Astrocyte of the spinal cord (primary cell): ENCODE data around the gene FZD2.
"Not testable (repeated sequence)": the region's sequence is repeated elsewhere in the genome, so short reads cannot be mapped to it uniquely, and the experiment has no call there.

ENCODE experiments used
- DNase-seq: peaks from one replicate; pipeline ENCODE4 v3.0.0; 2011; ENCODE audit warnings: low read depth, low spot score
- H3K4me3 ChIP-seq: 2 replicates; pipeline ENCODE4 v1.5.1; 2011; ENCODE audit warnings: low read depth, mild to moderate bottlenecking, low read length, moderate library complexity
- CTCF ChIP-seq: IDR thresholded peaks from 2 replicates; pipeline ENCODE4 v1.5.1; 2012; ENCODE audit warnings: low read depth, mild to moderate bottlenecking, low read length, inconsistent platforms
- in situ Hi-C: cut with HindIII; loops from 2 replicates; pipeline ENCODE4 v1.10.0; 2017; ENCODE audit warnings: low sequenced_read_pairs

FZD2 gene

GRCh38 chr17:44556832-44557606, at the start of gene FZD2:
TSS of gene FZD2 (plus strand) at chr17:44557484. CDS start at chr17:44557689, 205 bp downstream.
- peak within 1 kb of the TSS; percentile 71 for H3K4me3 ChIP-seq
- TF ChIP-seq CTCF: no peak
- in situ Hi-C loops: no loop called here
- DNase-seq: peak; percentile 100

- in situ Hi-C loops: not testable (repeated sequence)
Measured at GRCh38 chr17:44511241-44512134, 45.8 kb upstream of the FZD2 start.

GRCh38 chr17:44518032-44518431, 39.3 kb upstream of the FZD2 start:
- no peak for DNase-seq
- no peak overlapping the region for H3K4me3 ChIP-seq
- no peak for TF ChIP-seq CTCF
- in situ Hi-C loops: no loop called here

More at GRCh38 chr17:44511241-44512134, 45.8 kb upstream of the FZD2 start:
- DNase-seq, H3K4me3 ChIP-seq: not testable (repeated sequence)

GRCh38 chr17:44522883-44523671, 34.2 kb upstream of the FZD2 start:
- TF ChIP-seq CTCF: peak; percentile 68
- H3K4me3 ChIP-seq: no peak overlapping the region
- in situ Hi-C loops: no loop called here
- peak; percentile 54 for DNase-seq

GRCh38 chr17:44523672-44523972, 33.7 kb upstream of the FZD2 start:
- no peak overlapping the region for H3K4me3 ChIP-seq
- no peak for TF ChIP-seq CTCF
- in situ Hi-C loops: no loop called here
- DNase-seq: no peak

- in situ Hi-C loops: no loop called here
- no peak for DNase-seq
- TF ChIP-seq CTCF: no peak
- no peak overlapping the region for H3K4me3 ChIP-seq
Measured at GRCh38 chr17:44527102-44527501, 30.2 kb upstream of the FZD2 start.
